GM19043 (cell line): Measurements from ENCODE around the gene KCTD13.

Source experiments
- ATAC-seq: cut with Tn5 transposase; IDR thresholded peaks from one replicate; pipeline ENCODE4 v1.9.1; 2021; ENCODE audit warnings: low read depth; ENCODE audit not compliant: unreplicated experiment

KCTD13 gene

GRCh38 chr16:29908719-29909220 lies 17.3 kb downstream of the KCTD13 start:
- no peak for ATAC-seq

- no peak for ATAC-seq
Observed at GRCh38 chr16:29907973-29908372, 18.1 kb downstream of the KCTD13 start.

- no peak for ATAC-seq
Observed at GRCh38 chr16:29906520-29907244, 19.3 kb downstream of the KCTD13 start.

- ATAC-seq, result no peak
Observed at GRCh38 chr16:29905668-29906067, 20.4 kb downstream of the KCTD13 start.

- no peak for ATAC-seq
Observed at GRCh38 chr16:29904947-29905346, 21.1 kb downstream of the KCTD13 start.

GRCh38 chr16:29903590-29903989 lies 22.4 kb downstream of the KCTD13 start:
- no peak for ATAC-seq

GRCh38 chr16:29901607-29901945 lies 24.4 kb downstream of the KCTD13 start:
- no peak for ATAC-seq

- no peak for ATAC-seq
Observed at GRCh38 chr16:29900888-29901606, 25.0 kb downstream of the KCTD13 start.

- no peak for ATAC-seq
Observed at GRCh38 chr16:29900102-29900887, 25.7 kb downstream of the KCTD13 start, which contains the start of gene ASPHD1. Gene ASPHD1, plus strand, starts transcription at chr16:29900488. Its CDS starts 484 bp downstream, at chr16:29900972.

- ATAC-seq, result no peak
Observed at GRCh38 chr16:29899516-29900101, 26.4 kb downstream of the KCTD13 start, which contains the start of gene SEZ6L2. Gene SEZ6L2, minus strand, starts transcription at chr16:29899550. Its CDS starts 531 bp downstream, at chr16:29899019.

GRCh38 chr16:29898804-29899515 lies 27.1 kb downstream of the KCTD13 start:
- no peak for ATAC-seq

GRCh38 chr16:29898135-29898803 lies 27.8 kb downstream of the KCTD13 start:
- ATAC-seq, result no peak

GRCh38 chr16:29897333-29897732 lies 28.7 kb downstream of the KCTD13 start:
- ATAC-seq, result no peak

- ATAC-seq, result no peak
Observed at GRCh38 chr16:29896841-29897240, 29.2 kb downstream of the KCTD13 start.

GRCh38 chr16:29894352-29894751 lies 31.7 kb downstream of the KCTD13 start:
- no peak for ATAC-seq

GRCh38 chr16:29893553-29893952 lies 32.5 kb downstream of the KCTD13 start:
- ATAC-seq, result no peak

GRCh38 chr16:29892458-29892813 lies 33.6 kb downstream of the KCTD13 start:
- ATAC-seq, result no peak

GRCh38 chr16:29891525-29892457 lies 34.2 kb downstream of the KCTD13 start:
- ATAC-seq, result no peak
